ENCODE data around the gene TIE1. TPM values are rescaled to one million over a fixed set of nuclear protein-coding genes. Genes with fewer than 3 reads are reported as not detected.
A peak's percentile ranks its signal among the peaks of the same experiment; 100 is the strongest.

TIE1 gene
- total RNA-seq, 1 donor from 2014 or later, result 0.21 TPM

DNA sequence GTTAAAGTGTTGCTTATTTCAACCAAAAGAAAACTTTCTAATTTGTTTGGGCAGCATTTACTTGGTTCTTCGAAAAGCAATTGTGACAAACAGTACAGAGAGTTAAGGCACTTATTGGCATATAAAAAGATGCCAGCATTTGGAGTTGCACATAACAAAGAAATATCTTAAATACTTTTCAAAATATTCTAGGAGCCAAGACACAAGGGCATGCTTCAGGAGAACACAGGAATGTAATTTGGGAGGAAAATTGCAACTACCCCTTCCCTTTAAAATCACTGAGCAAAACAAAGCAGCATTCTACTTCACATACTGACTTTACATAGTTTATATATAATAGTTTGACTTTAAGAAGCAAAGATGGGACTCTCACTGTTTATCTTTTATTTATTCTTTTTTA is 4.6 kb upstream of the TIE1 start:
- H3K4me1 Mint-ChIP-seq, result peaks cover 18% of the 10 kb centered on the region
- peaks cover 59% of the 10 kb centered on the region for H3K4me1 ChIP-seq

DNA sequence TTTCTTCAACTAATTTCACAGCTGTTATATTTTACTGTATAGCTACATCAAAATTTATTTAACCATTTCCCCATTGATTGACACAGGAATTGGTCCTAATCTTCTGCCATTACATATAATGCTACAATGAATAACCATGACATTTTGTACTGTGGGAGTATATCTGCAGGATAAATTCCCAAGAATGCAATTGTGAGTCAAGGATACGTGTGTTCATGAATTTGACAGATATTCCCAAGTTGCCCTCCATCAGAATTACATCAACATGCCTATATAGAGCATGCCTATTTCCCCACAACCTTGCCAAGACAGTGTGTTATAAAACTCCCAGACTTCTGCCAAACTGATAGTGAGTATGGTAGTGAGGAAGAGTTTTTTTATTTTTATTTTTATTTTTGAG is 2.7 kb upstream of the TIE1 start:
- peaks cover 31% of the 10 kb centered on the region for H3K4me1 Mint-ChIP-seq

More for the DNA sequence above, 4.6 kb upstream of the TIE1 start:
- Histone ChIP-seq H3F3A (ENCODE audit: low read depth) (peaks cover 20% of the 10 kb centered on the region), H2AFZ (replicated peaks) (no peak overlapping the region), H4K20me1 (ENCODE audit: low read depth) (no peaks in the 10 kb centered on the region), H3K27ac (peak overlapping the region; percentile 64), H3K36me3 (no peaks in the 10 kb centered on the region), H3K4me2 (peak overlapping the region; percentile 73), H3K79me2 (ENCODE audit: low read depth) (no peaks in the 10 kb centered on the region), H3K9ac (no peak overlapping the region), H3K4me3 (no peak overlapping the region), H3K9me3 (ENCODE audit: low read depth) (no peaks in the 10 kb centered on the region), H3K27me3 (no peaks in the 10 kb centered on the region)
- H3K27ac Mint-ChIP-seq, result no peak overlapping the region
- TF ChIP-seq EZH2phosphoT487 (IDR thresholded peaks at IDR 0.05) (no peak), EZH2 (IDR thresholded peaks at IDR 0.05) (no peak)
- TF ChIP-seq, protein P1, sequence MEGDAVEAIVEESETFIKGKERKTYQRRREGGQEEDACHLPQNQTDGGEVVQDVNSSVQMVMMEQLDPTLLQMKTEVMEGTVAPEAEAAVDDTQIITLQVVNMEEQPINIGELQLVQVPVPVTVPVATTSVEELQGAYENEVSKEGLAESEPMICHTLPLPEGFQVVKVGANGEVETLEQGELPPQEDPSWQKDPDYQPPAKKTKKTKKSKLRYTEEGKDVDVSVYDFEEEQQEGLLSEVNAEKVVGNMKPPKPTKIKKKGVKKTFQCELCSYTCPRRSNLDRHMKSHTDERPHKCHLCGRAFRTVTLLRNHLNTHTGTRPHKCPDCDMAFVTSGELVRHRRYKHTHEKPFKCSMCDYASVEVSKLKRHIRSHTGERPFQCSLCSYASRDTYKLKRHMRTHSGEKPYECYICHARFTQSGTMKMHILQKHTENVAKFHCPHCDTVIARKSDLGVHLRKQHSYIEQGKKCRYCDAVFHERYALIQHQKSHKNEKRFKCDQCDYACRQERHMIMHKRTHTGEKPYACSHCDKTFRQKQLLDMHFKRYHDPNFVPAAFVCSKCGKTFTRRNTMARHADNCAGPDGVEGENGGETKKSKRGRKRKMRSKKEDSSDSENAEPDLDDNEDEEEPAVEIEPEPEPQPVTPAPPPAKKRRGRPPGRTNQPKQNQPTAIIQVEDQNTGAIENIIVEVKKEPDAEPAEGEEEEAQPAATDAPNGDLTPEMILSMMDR (IDR thresholded peaks at IDR 0.05), result no peak
- no peak for DNase-seq (ENCODE audit: low spot score)
- H3K36me3 Mint-ChIP-seq, result no peaks in the 10 kb centered on the region
- H3K27me3 Mint-ChIP-seq (ENCODE audit: insufficient read depth, low read depth), result peaks cover 5% of the 10 kb centered on the region
- no peak overlapping the region for H3K4me3 Mint-ChIP-seq
- no peaks in the 10 kb centered on the region for H3K9me3 Mint-ChIP-seq

DNA sequence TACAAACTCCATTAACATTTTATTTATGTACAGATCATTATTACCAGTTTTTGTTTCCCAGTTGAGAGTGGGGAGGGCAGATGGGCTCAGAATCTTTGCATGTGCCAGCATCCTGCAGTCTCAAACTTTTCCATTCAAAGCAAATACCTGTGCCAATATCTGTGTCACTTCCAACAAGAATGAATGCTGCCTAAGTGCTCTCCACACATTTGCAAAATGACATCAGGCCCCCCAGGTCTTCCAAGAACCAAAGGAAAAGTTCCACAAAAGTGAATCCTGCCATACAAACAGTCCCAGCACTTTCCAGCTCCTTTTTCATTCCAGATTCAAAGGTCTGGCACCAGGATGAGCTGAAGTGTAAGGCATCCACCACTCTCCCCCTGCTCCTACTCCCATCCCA is 1.7 kb upstream of the TIE1 start:
- no peaks in the 10 kb centered on the region for H3K9me3 Mint-ChIP-seq
- peak overlapping the region; percentile 89 for H2AFZ ChIP-seq (replicated peaks)

More for the DNA sequence above, 2.7 kb upstream of the TIE1 start:
- no peak for DNase-seq (ENCODE audit: low spot score)
- H3K9me3 Mint-ChIP-seq, result no peaks in the 10 kb centered on the region
- H3K79me2 ChIP-seq (ENCODE audit: low read depth), result no peaks in the 10 kb centered on the region
- no peaks in the 10 kb centered on the region for H3K36me3 Mint-ChIP-seq
- H3K9ac ChIP-seq, result no peak overlapping the region
- no peak overlapping the region for H2AFZ ChIP-seq (replicated peaks)
- H3F3A ChIP-seq (ENCODE audit: low read depth), result peaks cover 20% of the 10 kb centered on the region
- no peaks in the 10 kb centered on the region for H4K20me1 ChIP-seq (ENCODE audit: low read depth)
- H3K4me1 ChIP-seq, result peaks cover 59% of the 10 kb centered on the region
- no peak overlapping the region for H3K27ac Mint-ChIP-seq
- no peak overlapping the region for H3K4me3 ChIP-seq
- no peaks in the 10 kb centered on the region for H3K9me3 ChIP-seq (ENCODE audit: low read depth)
- H3K36me3 ChIP-seq, result no peaks in the 10 kb centered on the region
- no peak overlapping the region for H3K4me3 Mint-ChIP-seq
- peaks cover 4% of the 10 kb centered on the region for H3K27me3 Mint-ChIP-seq (ENCODE audit: insufficient read depth, low read depth)
- H3K27me3 ChIP-seq, result no peaks in the 10 kb centered on the region
- no peak overlapping the region for H3K27ac ChIP-seq
- TF ChIP-seq, protein P1 (IDR thresholded peaks at IDR 0.05), result no peak
- TF ChIP-seq EZH2 (IDR thresholded peaks at IDR 0.05) (no peak), EZH2phosphoT487 (IDR thresholded peaks at IDR 0.05) (no peak)
- H3K4me2 ChIP-seq, result no peak overlapping the region

More for the DNA sequence above, 1.7 kb upstream of the TIE1 start:
- H4K20me1 ChIP-seq (ENCODE audit: low read depth), result no peaks in the 10 kb centered on the region
- no peak overlapping the region for H3K9ac ChIP-seq
- no peaks in the 10 kb centered on the region for H3K79me2 ChIP-seq (ENCODE audit: low read depth)
- H3K4me2 ChIP-seq, result no peak overlapping the region
- peaks cover 30% of the 10 kb centered on the region for H3K4me1 Mint-ChIP-seq
- H3K9me3 ChIP-seq (ENCODE audit: low read depth), result no peaks in the 10 kb centered on the region
- no peak for DNase-seq (ENCODE audit: low spot score)
- no peaks in the 10 kb centered on the region for H3K27me3 ChIP-seq
- H3K36me3 Mint-ChIP-seq, result no peaks in the 10 kb centered on the region
- H3K4me3 ChIP-seq, result no peak overlapping the region
- no peaks in the 10 kb centered on the region for H3K36me3 ChIP-seq
- H3K27ac Mint-ChIP-seq, result no peak overlapping the region
- TF ChIP-seq EZH2phosphoT487 (IDR thresholded peaks at IDR 0.05) (no peak), EZH2 (IDR thresholded peaks at IDR 0.05) (no peak)
- TF ChIP-seq, protein P1 (IDR thresholded peaks at IDR 0.05), result no peak
- H3K27ac ChIP-seq, result no peak overlapping the region
- H3F3A ChIP-seq (ENCODE audit: low read depth), result peaks cover 20% of the 10 kb centered on the region
- H3K27me3 Mint-ChIP-seq (ENCODE audit: insufficient read depth, low read depth), result peaks cover 4% of the 10 kb centered on the region
- peaks cover 54% of the 10 kb centered on the region for H3K4me1 ChIP-seq
- H3K4me3 Mint-ChIP-seq, result no peak overlapping the region

Data from neural progenitor cell (in vitro differentiated cells).